Measurements from ENCODE around the gene NF2.

The NF2 gene

GRCh38 chr22:29717789-29718188 is 114.4 kb downstream of the NF2 start:
- DNase-seq (ENCODE audit: low spot score in 2 of 2), result no peak
- Mint-ChIP-seq H3K4me1 (peaks cover 10% of the 10 kb centered on the region), H3K4me3 (no peak overlapping the region), H3K27ac (ENCODE audit: low read depth) (no peak overlapping the region), H3K36me3 (ENCODE audit: insufficient read depth) (peaks cover 4% of the 10 kb centered on the region), H3K9me3 (no peaks in the 10 kb centered on the region), H3K27me3 (peaks cover 73% of the 10 kb centered on the region)
- ATAC-seq (replicated peaks; ENCODE audit: extremely low read depth, poor library complexity, severe bottlenecking), result no peak

GRCh38 chr22:29718949-29719898 is 115.8 kb downstream of the NF2 start:
- no peak for DNase-seq (ENCODE audit: low spot score in 2 of 2)
- H3K4me3 Mint-ChIP-seq, result peak overlapping the region; percentile 37
- H3K36me3 Mint-ChIP-seq (ENCODE audit: insufficient read depth), result peaks cover 1% of the 10 kb centered on the region

DNA sequence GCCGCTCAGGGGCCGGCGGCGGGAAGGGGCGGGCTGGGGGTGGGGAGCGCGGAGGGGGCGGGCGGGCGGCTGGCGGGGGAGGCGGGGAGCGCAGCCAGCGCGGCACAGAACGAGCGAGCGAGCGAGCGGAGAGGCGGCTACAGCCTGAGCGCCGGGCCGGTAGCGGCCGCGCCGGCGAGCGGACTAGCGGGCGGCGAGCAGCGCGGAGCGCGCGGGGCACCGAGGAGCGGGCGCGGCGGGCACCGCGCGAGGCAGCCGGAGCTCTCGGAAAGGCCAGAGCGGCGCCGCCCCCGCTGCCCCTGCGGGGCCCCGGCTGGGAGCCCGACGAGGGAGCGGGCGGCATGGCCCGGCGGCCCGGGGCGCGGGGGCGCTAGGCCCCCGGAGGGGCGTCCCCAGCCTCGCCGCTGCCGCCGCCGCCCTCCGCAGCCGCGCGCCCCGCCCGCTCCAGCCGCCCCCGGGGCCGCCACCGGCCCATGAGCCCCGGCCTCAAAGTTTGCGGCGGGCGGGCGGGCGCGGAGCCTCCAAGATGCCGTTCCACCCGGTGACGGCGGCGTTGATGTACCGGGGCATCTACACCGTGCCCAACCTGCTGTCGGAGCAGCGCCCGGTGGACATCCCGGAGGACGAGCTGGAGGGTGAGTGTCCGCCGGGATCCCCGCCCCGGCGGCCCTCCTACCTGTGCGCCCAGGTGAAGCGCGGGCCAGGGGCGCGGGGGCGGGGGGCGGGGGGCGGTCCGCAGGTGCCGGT is 116.6 kb downstream of the NF2 start, which contains the start of gene CABP7:
CABP7 (plus strand) TSS at position 105 of the 747 bp plus-strand sequence; CDS start at position 527, 422 bp downstream.
- Mint-ChIP-seq H3K27me3 (peaks cover 63% of the 10 kb centered on the region), H3K4me3 (peak within 1 kb of the TSS; percentile 37), H3K4me1 (peaks cover 10% of the 10 kb centered on the region), H3K9me3 (no peaks in the 10 kb centered on the region), H3K27ac (ENCODE audit: low read depth) (no peak within 1 kb of the TSS), H3K36me3 (ENCODE audit: insufficient read depth) (peaks cover 1% of the 10 kb centered on the region)
- no peak for ATAC-seq (replicated peaks; ENCODE audit: extremely low read depth, poor library complexity, severe bottlenecking)
- DNase-seq (ENCODE audit: low spot score in 2 of 2), result no peak

More at GRCh38 chr22:29718949-29719898, 115.8 kb downstream of the NF2 start:
- Mint-ChIP-seq H3K4me1 (peaks cover 10% of the 10 kb centered on the region), H3K27ac (ENCODE audit: low read depth) (no peak overlapping the region), H3K27me3 (peaks cover 71% of the 10 kb centered on the region), H3K9me3 (no peaks in the 10 kb centered on the region)
- ATAC-seq (replicated peaks; ENCODE audit: extremely low read depth, poor library complexity, severe bottlenecking), result no peak

DNA sequence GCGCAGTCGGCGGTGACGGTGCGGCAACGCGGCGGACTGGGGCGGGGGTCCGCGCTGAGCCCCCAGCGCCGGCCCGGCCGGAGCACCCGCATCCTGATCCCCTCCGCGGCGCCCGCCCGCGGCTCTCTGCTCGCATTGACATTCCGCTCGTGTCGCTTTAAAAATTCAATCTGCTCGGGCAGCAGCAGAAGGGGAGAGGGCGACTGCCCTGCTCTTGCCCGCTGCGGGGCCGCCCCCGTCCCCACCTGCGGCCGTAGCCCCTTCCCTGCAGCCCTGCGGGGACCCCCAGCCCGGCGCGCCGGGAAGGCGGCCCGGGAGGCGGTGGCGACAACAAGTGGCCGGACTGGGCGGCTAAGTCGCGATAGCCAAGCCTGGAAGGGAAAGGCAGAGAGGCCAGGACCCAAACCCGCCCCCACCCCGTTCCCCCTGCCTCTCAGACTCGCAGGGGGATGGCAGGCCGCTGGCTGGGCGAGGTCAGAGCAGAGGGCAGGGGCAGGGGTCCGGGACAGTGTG is 117.4 kb downstream of the NF2 start:
- Mint-ChIP-seq H3K27me3 (peaks cover 58% of the 10 kb centered on the region), H3K4me1 (peaks cover 10% of the 10 kb centered on the region), H3K4me3 (no peak overlapping the region), H3K9me3 (no peaks in the 10 kb centered on the region), H3K36me3 (ENCODE audit: insufficient read depth) (peaks cover 1% of the 10 kb centered on the region), H3K27ac (ENCODE audit: low read depth) (no peak overlapping the region)
- DNase-seq (ENCODE audit: low spot score in 2 of 2) (no peak), ATAC-seq (replicated peaks; ENCODE audit: extremely low read depth, poor library complexity, severe bottlenecking) (no peak)

DNA sequence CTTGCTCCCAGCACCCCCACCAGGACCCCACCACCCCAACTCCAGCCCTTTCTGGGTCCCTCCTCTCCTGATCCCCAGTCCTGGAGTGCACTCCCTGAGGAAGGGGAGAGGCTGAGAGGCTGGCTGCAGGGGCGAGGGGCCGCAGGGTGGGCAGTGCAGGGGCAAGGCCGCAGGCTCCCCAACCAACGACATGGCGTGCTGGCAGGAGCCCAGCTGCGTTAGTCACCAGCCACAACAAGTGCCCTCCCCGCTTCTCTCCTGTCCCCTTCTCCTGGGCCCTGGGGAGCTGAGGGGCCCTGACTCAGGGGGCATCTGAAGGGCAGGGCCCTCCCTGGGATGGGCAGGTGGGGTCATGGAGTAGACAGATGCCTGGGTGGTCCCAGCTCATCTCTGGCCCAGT is 118.7 kb downstream of the NF2 start:
- H3K27me3 Mint-ChIP-seq, result peaks cover 45% of the 10 kb centered on the region
- H3K27ac Mint-ChIP-seq (ENCODE audit: low read depth), result no peak overlapping the region
- DNase-seq (ENCODE audit: low spot score in 2 of 2) (no peak), ATAC-seq (replicated peaks; ENCODE audit: extremely low read depth, poor library complexity, severe bottlenecking) (no peak)
- H3K4me1 Mint-ChIP-seq, result peaks cover 10% of the 10 kb centered on the region
- no peak overlapping the region for H3K4me3 Mint-ChIP-seq
- H3K36me3 Mint-ChIP-seq (ENCODE audit: insufficient read depth), result peaks cover under 1% of the 10 kb centered on the region
- no peaks in the 10 kb centered on the region for H3K9me3 Mint-ChIP-seq

DNA sequence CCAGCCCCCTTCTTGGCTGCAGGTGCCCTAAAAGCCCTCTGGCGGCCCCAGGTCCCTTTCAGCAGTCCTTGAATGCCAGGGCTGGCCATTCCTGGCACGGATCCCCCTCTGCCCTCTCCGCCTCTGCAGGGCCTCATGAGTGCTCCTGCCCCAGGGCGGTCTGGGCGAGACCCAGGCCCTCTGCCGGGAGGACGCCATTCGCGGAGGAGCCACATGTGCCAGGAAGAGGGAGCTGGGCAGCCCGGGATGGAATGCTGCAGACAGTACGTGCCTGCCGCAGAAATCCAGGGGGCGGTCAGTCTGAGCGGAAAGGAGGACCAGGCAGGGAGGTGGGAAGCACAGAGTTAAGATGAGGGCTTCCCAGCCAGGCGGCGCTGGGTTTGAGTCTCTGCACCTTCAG is 119.2 kb downstream of the NF2 start:
- Mint-ChIP-seq H3K27me3 (peaks cover 41% of the 10 kb centered on the region), H3K27ac (ENCODE audit: low read depth) (no peak overlapping the region), H3K9me3 (no peaks in the 10 kb centered on the region), H3K4me3 (no peak overlapping the region), H3K4me1 (peaks cover 10% of the 10 kb centered on the region), H3K36me3 (ENCODE audit: insufficient read depth) (peaks cover 2% of the 10 kb centered on the region)
- DNase-seq (ENCODE audit: low spot score in 2 of 2) (no peak), ATAC-seq (replicated peaks; ENCODE audit: extremely low read depth, poor library complexity, severe bottlenecking) (no peak)

DNA sequence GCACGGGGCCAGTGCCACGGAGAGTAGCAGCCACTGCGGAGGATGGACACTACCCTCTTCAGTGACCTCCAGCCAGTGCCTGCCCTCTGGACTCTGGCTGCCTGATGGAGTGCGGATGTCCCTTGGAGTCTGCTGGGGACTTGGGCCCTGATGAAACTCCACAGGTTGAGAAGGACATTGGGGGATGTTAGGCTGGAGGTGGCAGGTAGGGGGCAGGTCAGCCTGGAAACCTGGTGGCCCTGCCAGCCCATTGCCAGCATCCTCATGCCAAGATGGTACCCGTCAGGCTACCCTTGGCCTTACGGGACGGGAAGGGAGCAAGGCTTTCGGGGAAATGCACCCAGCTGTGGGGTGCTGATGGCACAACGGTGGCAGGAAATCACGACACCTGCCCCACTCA is 120.3 kb downstream of the NF2 start:
- H3K27me3 Mint-ChIP-seq, result peaks cover 29% of the 10 kb centered on the region
- peak overlapping the region; percentile 59 for H3K27ac Mint-ChIP-seq (ENCODE audit: low read depth)
- H3K9me3 Mint-ChIP-seq, result no peaks in the 10 kb centered on the region
- H3K4me1 Mint-ChIP-seq, result peaks cover 9% of the 10 kb centered on the region
- no peak for DNase-seq (ENCODE audit: low spot score in 2 of 2)
- H3K36me3 Mint-ChIP-seq (ENCODE audit: insufficient read depth), result peaks cover 2% of the 10 kb centered on the region
- no peak overlapping the region for H3K4me3 Mint-ChIP-seq
- no peak for ATAC-seq (replicated peaks; ENCODE audit: extremely low read depth, poor library complexity, severe bottlenecking)

GRCh38 chr22:29724843-29725242 is 121.4 kb downstream of the NF2 start:
- Mint-ChIP-seq H3K27me3 (peaks cover 19% of the 10 kb centered on the region), H3K4me3 (no peak overlapping the region), H3K27ac (ENCODE audit: low read depth) (no peak overlapping the region), H3K9me3 (no peaks in the 10 kb centered on the region), H3K4me1 (no peaks in the 10 kb centered on the region), H3K36me3 (ENCODE audit: insufficient read depth) (peaks cover 2% of the 10 kb centered on the region)
- ATAC-seq (replicated peaks; ENCODE audit: extremely low read depth, poor library complexity, severe bottlenecking) (no peak), DNase-seq (ENCODE audit: low spot score in 2 of 2) (no peak)

GRCh38 chr22:29726106-29726505 is 122.7 kb downstream of the NF2 start:
- Mint-ChIP-seq H3K27ac (ENCODE audit: low read depth) (no peak overlapping the region), H3K4me1 (no peaks in the 10 kb centered on the region), H3K36me3 (ENCODE audit: insufficient read depth) (peaks cover 2% of the 10 kb centered on the region)

DNA sequence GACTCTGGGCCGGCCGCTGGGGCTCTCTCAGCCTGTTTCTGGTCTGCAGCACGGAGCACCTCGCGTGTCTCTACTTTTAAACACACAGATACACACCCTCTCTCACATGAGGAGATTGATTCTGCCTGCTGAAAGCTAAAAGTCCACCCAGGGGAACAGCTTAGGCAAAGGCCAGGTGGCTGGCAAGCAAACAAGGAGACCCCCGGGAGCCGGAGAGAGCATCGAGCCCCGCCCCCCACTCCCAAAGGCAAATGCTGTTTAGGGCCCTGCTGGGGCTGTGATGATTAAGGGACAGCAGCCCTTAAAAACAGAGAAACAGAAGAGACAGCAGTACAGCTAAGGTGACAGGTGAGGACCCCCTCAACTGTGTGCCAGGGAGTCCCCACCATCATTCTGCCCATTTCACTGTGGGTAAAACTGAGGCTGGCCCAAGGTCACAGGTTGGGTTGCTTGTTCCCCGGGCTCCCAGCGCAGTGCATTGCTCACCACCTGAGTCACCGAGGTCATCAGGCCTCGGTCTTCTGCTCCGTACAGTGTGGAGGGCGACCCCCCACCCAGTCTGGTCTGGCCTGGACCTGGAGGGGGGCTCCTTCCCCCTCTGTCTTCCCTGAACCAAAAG is 123.2 kb downstream of the NF2 start:
- Mint-ChIP-seq H3K4me3 (no peak overlapping the region), H3K27me3 (peaks cover 12% of the 10 kb centered on the region), H3K27ac (ENCODE audit: low read depth) (no peak overlapping the region), H3K36me3 (ENCODE audit: insufficient read depth) (peaks cover 2% of the 10 kb centered on the region), H3K9me3 (no peaks in the 10 kb centered on the region), H3K4me1 (no peaks in the 10 kb centered on the region)
- no peak for ATAC-seq (replicated peaks; ENCODE audit: extremely low read depth, poor library complexity, severe bottlenecking)
- DNase-seq (ENCODE audit: low spot score in 2 of 2), result no peak

More at GRCh38 chr22:29726106-29726505, 122.7 kb downstream of the NF2 start:
- DNase-seq (ENCODE audit: low spot score in 2 of 2), result no peak
- ATAC-seq (replicated peaks; ENCODE audit: extremely low read depth, poor library complexity, severe bottlenecking), result no peak
- Mint-ChIP-seq H3K4me3 (no peak overlapping the region), H3K9me3 (no peaks in the 10 kb centered on the region), H3K27me3 (peaks cover 17% of the 10 kb centered on the region)

DNA sequence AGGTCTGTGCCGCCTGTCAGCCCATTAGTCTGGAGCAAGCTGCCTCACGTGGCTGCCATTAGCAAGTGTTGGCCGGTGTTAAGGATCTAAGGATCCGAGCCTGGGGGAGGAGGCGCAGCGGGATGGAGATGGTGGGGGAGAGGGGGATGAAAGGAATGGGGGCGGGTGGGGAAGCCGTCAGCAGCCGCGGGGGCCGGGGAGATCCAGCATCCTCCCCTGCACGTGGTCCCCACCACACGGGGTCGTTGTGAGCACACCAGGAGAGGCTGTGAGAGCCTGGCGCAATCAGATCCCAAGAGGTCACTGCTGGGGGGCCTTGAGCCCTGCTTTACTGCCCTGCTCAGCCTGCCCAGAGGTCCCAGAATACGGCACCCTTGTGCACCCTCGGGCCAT is 123.7 kb downstream of the NF2 start:
- DNase-seq (ENCODE audit: low spot score in 2 of 2) (no peak), ATAC-seq (replicated peaks; ENCODE audit: extremely low read depth, poor library complexity, severe bottlenecking) (no peak)
- H3K4me3 Mint-ChIP-seq, result no peak overlapping the region
- peaks cover 9% of the 10 kb centered on the region for H3K27me3 Mint-ChIP-seq
- no peaks in the 10 kb centered on the region for H3K9me3 Mint-ChIP-seq
- H3K4me1 Mint-ChIP-seq, result no peaks in the 10 kb centered on the region
- no peak overlapping the region for H3K27ac Mint-ChIP-seq (ENCODE audit: low read depth)
- H3K36me3 Mint-ChIP-seq (ENCODE audit: insufficient read depth), result peaks cover 2% of the 10 kb centered on the region

- no peak overlapping the region for H3K4me3 Mint-ChIP-seq
- DNase-seq (ENCODE audit: low spot score in 2 of 2), result no peak
- H3K9me3 Mint-ChIP-seq, result no peaks in the 10 kb centered on the region
- H3K27me3 Mint-ChIP-seq, result no peaks in the 10 kb centered on the region
- H3K4me1 Mint-ChIP-seq, result no peaks in the 10 kb centered on the region
- H3K36me3 Mint-ChIP-seq (ENCODE audit: insufficient read depth), result peaks cover 2% of the 10 kb centered on the region
- H3K27ac Mint-ChIP-seq (ENCODE audit: low read depth), result no peak overlapping the region
- ATAC-seq (replicated peaks; ENCODE audit: extremely low read depth, poor library complexity, severe bottlenecking), result no peak
Observed at GRCh38 chr22:29729161-29729560, 125.7 kb downstream of the NF2 start.
